HG02870 (cell line): Measurements from ENCODE around the gene PILRB.
"Not testable (repeated sequence)": the region's sequence is repeated elsewhere in the genome, so short reads cannot be mapped to it uniquely, and the experiment has no call there.

Experiments
- ATAC-seq: cut with Tn5 transposase; IDR thresholded peaks from one replicate; pipeline ENCODE4 v1.9.1; 2021; ENCODE audit warnings: mild to moderate bottlenecking, moderate library complexity; ENCODE audit not compliant: unreplicated experiment

PILRB gene

GRCh38 chr7:100358027-100358856, at the start of gene PILRB:
Gene PILRB, plus strand, starts transcription at chr7:100358117. Its CDS starts 186 bp downstream, at chr7:100358303.
- no peak for ATAC-seq

- ATAC-seq: not testable (repeated sequence)
Observed at GRCh38 chr7:100318329-100318728, 39.6 kb upstream of the PILRB start.

DNA sequence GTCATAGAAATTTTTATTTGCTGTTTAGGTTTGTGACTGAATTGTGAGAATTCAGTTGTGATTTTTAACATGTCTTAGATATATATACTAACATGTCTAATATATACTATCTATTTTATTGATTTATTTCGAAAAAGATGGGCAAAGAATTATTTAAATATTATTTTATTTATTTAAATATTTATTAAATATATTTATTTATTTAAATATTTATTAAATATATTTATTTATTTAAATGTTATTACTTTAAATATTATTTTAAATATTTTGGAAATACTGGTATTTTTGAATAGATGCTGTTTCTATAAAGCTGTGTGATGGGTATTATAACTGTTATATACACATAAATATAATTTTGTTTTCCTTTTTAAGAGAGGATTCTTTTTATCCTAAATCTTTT, 36.3 kb upstream of the PILRB start:
- ATAC-seq: not testable (repeated sequence)

DNA sequence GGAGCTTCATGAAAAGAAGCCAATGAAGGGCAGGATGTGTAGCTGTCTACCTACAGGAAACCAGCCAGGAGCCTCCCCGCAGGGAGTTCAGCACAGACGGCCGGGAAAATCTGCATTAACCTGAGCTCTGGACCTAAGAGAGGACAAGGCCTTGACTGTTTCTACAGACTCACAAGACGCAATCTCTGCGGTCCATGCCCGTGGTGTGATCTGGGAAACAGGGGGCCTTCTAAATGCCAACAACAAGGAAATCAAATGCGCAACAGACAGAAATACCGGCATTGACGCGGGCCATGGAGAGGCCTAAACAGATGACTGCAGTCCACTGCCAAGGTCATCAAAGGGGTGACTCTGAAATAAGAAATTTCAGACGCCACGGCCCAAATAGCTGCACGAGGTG, 33.7 kb upstream of the PILRB start:
- not testable (repeated sequence) for ATAC-seq

- not testable (repeated sequence) for ATAC-seq
Observed at GRCh38 chr7:100325671-100326070, 32.2 kb upstream of the PILRB start.

GRCh38 chr7:100326914-100327313, 31.0 kb upstream of the PILRB start:
- not testable (repeated sequence) for ATAC-seq

GRCh38 chr7:100335566-100336466, 22.1 kb upstream of the PILRB start:
- peak; percentile 93 for ATAC-seq

DNA sequence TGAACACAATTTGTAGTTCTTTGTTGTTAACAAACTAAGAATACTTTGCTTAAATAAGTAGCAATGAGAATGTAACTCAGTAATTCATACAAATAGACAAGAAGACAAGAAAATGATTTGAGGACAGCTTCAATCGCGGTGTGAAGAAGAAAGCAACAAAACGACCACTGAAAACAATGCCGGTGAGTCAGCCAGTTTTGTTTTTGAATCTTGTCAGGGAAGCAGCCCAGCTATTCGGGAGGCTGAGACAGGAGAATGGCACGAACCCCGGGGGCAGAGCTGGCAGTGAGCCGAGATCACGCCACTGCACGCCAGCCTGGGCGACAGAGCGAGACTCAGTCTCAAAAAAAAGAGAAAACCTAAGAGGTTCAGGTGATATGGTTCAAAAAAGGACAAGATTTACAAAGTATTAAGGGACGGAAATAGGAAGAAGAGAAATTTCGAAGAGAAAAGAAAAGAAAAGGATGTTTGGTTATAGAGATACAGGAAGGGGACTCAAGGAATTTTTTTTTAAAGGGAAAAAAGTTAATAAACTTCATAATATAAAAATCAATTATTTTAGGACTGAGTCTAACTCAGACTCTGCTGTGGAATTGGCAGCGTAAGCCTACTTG, 19.7 kb upstream of the PILRB start:
- not testable (repeated sequence) for ATAC-seq

GRCh38 chr7:100341286-100341685, 16.6 kb upstream of the PILRB start:
- not testable (repeated sequence) for ATAC-seq

- ATAC-seq: no peak
Observed at GRCh38 chr7:100342765-100343164, 15.2 kb upstream of the PILRB start.

- not testable (repeated sequence) for ATAC-seq
Observed at GRCh38 chr7:100344124-100344559, 13.8 kb upstream of the PILRB start.

DNA sequence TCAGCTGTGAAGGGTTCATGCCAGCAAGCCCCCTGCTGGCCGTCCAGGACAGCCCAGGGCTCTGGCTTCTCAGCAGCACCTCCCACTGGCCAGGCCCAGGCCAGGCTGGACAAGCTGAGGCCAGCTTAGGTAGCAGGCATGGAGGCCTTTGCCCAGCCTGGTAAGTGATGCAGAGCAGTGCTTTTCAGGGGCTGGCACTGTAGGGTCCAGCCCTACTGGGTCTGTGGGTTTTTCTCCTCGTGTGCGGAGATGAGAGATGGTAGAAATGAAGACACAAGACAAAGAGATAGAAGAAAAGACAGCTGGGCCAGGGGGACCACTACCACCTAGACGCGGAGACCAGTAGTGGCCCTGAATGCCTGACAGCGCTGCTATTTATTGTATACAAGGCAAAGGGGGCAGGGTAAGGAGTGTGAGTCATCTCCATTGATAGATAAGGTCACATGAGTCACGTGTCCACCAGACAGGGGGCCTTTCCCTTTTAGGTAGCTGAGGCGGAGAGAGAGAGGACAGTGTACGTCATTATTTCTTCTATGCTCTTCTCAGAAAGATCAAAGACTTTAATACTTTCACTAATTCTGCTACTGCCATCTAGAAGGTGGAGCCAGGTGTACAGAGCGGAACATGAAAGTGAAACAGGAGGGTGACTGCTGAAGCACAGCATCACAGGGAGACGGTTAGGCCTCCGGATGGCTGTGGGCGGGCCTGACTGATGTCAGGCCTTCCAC, 13.2 kb upstream of the PILRB start:
- peak; percentile 74 for ATAC-seq

GRCh38 chr7:100345288-100345672, 12.6 kb upstream of the PILRB start:
- peak; percentile 21 for ATAC-seq

DNA sequence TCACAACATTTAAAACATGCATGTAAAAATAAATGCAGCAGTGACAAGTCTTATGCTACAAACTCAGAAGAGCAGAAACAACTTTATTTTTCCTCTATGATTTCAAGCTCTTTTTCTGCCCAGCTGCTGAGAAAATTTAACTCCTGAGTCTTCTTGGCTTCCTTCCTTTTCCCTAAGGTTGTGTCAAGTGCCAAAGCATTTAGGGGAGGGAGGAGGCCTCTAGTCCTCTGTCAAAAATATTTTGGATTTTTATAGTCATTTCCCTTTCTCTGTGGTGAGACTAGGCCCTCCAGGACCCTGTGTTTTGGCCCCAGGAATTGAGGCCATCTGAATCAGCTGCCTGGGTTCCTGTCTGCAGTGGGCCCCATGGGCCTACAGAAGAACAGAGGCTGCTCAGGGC, 11.0 kb upstream of the PILRB start:
- no peak for ATAC-seq

GRCh38 chr7:100348805-100349204, 9.1 kb upstream of the PILRB start:
- ATAC-seq: no peak

- ATAC-seq: no peak
Observed at GRCh38 chr7:100349757-100350156, 8.2 kb upstream of the PILRB start.

DNA sequence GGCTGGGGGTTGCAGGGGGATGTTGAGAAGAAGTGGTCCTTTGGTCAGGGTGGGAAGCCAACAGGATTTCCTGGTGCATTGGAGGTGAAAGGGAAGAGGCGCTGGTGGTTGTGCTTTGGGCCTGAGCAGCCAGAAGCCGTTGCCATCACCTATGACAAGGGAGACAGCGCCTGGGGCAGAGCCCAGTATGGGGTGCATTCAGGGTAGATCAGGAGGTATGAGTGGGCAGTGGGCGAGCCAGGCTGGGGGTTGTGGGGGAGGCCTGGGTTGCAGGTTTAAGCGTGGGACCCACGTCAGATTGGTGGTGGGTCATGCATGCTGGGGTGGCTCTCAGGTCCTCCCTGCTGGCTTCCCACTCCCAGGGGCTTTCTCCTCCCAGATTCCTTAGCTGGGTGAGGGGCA, 6.3 kb upstream of the PILRB start:
- no peak for ATAC-seq

GRCh38 chr7:100352230-100352781, 5.6 kb upstream of the PILRB start:
- ATAC-seq: not testable (repeated sequence)

- ATAC-seq: no peak
Observed at GRCh38 chr7:100352984-100353684, 4.8 kb upstream of the PILRB start.
